H9 (cell line): ENCODE measurements around the gene HCK. TPM values are rescaled to one million over a fixed set of nuclear protein-coding genes. Genes with fewer than 3 reads are reported as not detected.

ENCODE experiments used
- DNase-seq: peaks from one replicate; pipeline ENCODE4 v3.0.0-alpha.2; 2017
- H2AFZ ChIP-seq: one replicate; pipeline ENCODE4 v1.6.1; 2013; ENCODE audit warnings: mild to moderate bottlenecking, low read length, control low read depth, moderate library complexity
- H2AK5ac ChIP-seq: 2 replicates; pipeline ENCODE4 v1.6.1; 2013; ENCODE audit warnings: low read length, control low read depth, mixed read lengths; ENCODE audit not compliant: insufficient read length
- H2BK120ac ChIP-seq: one replicate; pipeline ENCODE4 v1.6.1; 2013; ENCODE audit warnings: low read depth, mild to moderate bottlenecking, low read length, control low read depth, inconsistent platforms; ENCODE audit not compliant: poor library complexity, severe bottlenecking
- H2BK12ac ChIP-seq: 2 replicates; pipeline ENCODE4 v1.6.1; 2013; ENCODE audit warnings: low read length, control low read depth, mixed read lengths, low read depth; ENCODE audit not compliant: insufficient read length
- H2BK15ac ChIP-seq: 2 replicates; pipeline ENCODE4 v1.6.1; 2013; ENCODE audit warnings: low read depth, low read length, control low read depth
- H2BK20ac ChIP-seq: one replicate; pipeline ENCODE4 v1.6.1; 2013; ENCODE audit warnings: low read depth, mild to moderate bottlenecking, low read length, control low read depth, inconsistent platforms; ENCODE audit not compliant: poor library complexity, severe bottlenecking
- H2BK5ac ChIP-seq: 2 replicates; pipeline ENCODE4 v1.6.1; 2013; ENCODE audit warnings: low read length, control low read depth, mixed read lengths; ENCODE audit not compliant: insufficient read length
- H3K14ac ChIP-seq: 2 replicates; pipeline ENCODE4 v1.6.1; 2013; ENCODE audit warnings: low read length, control low read depth; ENCODE audit not compliant: insufficient read depth
- H3K18ac ChIP-seq: 2 replicates; pipeline ENCODE4 v1.6.1; 2013; ENCODE audit warnings: low read depth, mild to moderate bottlenecking, mixed read lengths, low read length, control low read depth; ENCODE audit not compliant: insufficient read length
- H3K23ac ChIP-seq: 2 replicates; pipeline ENCODE4 v1.6.1; 2013; ENCODE audit warnings: low read length, control low read depth, mixed read lengths, low read depth; ENCODE audit not compliant: insufficient read length
- H3K23me2 ChIP-seq: 2 replicates; pipeline ENCODE4 v1.6.1; 2013; ENCODE audit warnings: low read depth, mild to moderate bottlenecking, mixed read lengths, low read length, control low read depth; ENCODE audit not compliant: insufficient read length, poor library complexity, severe bottlenecking
- H3K27ac ChIP-seq: 2 replicates; pipeline ENCODE4 v1.5.1; 2013; ENCODE audit warnings: low read length, control low read depth, mixed read lengths, low read depth; ENCODE audit not compliant: insufficient read length
- H3K27me3 ChIP-seq: 2 replicates; pipeline ENCODE4 v1.6.1; 2013; ENCODE audit warnings: low read length, control low read depth, inconsistent platforms; ENCODE audit not compliant: insufficient read depth
- H3K4ac ChIP-seq: 2 replicates; pipeline ENCODE4 v1.6.1; 2013; ENCODE audit warnings: low read depth, mild to moderate bottlenecking, control low read depth, inconsistent platforms, low read length, moderate library complexity
- H3K4me1 ChIP-seq: 2 replicates; pipeline ENCODE4 v1.6.1; 2013; ENCODE audit warnings: low read length, control low read depth, inconsistent platforms; ENCODE audit not compliant: insufficient read depth
- H3K4me2 ChIP-seq: 2 replicates; pipeline ENCODE4 v1.6.1; 2013; ENCODE audit warnings: low read length, control low read depth, mixed read lengths; ENCODE audit not compliant: insufficient read length, insufficient read depth
- H3K56ac ChIP-seq: 2 replicates; pipeline ENCODE4 v1.6.1; 2013; ENCODE audit warnings: low read depth, mild to moderate bottlenecking, mixed read lengths, low read length, control low read depth; ENCODE audit not compliant: insufficient read length
- H3K79me1 ChIP-seq: 2 replicates; pipeline ENCODE4 v1.6.1; 2013; ENCODE audit warnings: low read depth, mild to moderate bottlenecking, moderate library complexity, low read length, control low read depth, inconsistent platforms; ENCODE audit not compliant: insufficient read depth, poor library complexity, severe bottlenecking
- H3K79me2 ChIP-seq: 2 replicates; pipeline ENCODE4 v1.6.1; 2013; ENCODE audit warnings: low read length, control low read depth, inconsistent platforms; ENCODE audit not compliant: insufficient read depth
- H3K9ac ChIP-seq: 2 replicates; pipeline ENCODE4 v1.6.1; 2013; ENCODE audit warnings: low read length, control low read depth, mixed read lengths; ENCODE audit not compliant: insufficient read length; ENCODE audit errors: extremely low read depth
- H3K9me3 ChIP-seq: one replicate; pipeline ENCODE4 v1.6.1; 2013; ENCODE audit warnings: low read depth, low read length, inconsistent platforms; ENCODE audit not compliant: control insufficient read depth
- H3T11ph ChIP-seq: one replicate; pipeline ENCODE4 v1.6.1; 2013; ENCODE audit warnings: mild to moderate bottlenecking, low read length, control low read depth, inconsistent platforms
- H4K20me1 ChIP-seq: one replicate; pipeline ENCODE4 v1.6.1; 2013; ENCODE audit not compliant: control insufficient read depth, insufficient read length, insufficient read depth
- H4K5ac ChIP-seq: 2 replicates; pipeline ENCODE4 v1.6.1; 2013; ENCODE audit warnings: low read depth, mild to moderate bottlenecking, mixed read lengths, low read length, control low read depth; ENCODE audit not compliant: insufficient read length
- H4K8ac ChIP-seq: replicated peaks from 2 replicates; pipeline ENCODE4 v1.6.1; 2013; ENCODE audit warnings: low read length, control low read depth, mixed read lengths, low read depth; ENCODE audit not compliant: insufficient read length
- H4K91ac ChIP-seq: 2 replicates; pipeline ENCODE4 v1.6.1; 2013; ENCODE audit warnings: low read depth, mild to moderate bottlenecking, moderate library complexity, mixed read lengths, low read length, control low read depth; ENCODE audit not compliant: insufficient read length
- H3K27ac Mint-ChIP-seq, 3 experiments: 2 replicates in 2 of 3; 3 replicates in 1 of 3; pipeline ENCODE4 v1.8.0; 2020 to 2021; ENCODE audit warnings: mixed read lengths in 3 of 3, mild to moderate bottlenecking in 1 of 3, moderate library complexity in 1 of 3
- H3K27me3 Mint-ChIP-seq: 2 replicates; pipeline ENCODE4 v1.8.0; 2021; ENCODE audit warnings: low read depth, mild to moderate bottlenecking, moderate library complexity, mixed read lengths
- H3K36me3 Mint-ChIP-seq, 3 experiments: 2 replicates in 2 of 3; 3 replicates in 1 of 3; pipeline ENCODE4 v1.8.0; 2020 to 2021; ENCODE audit warnings: low read depth in 3 of 3, mixed read lengths in 3 of 3; ENCODE audit not compliant: insufficient read depth in 1 of 3
- H3K4me1 Mint-ChIP-seq, 2 experiments: 2 replicates each; pipeline ENCODE4 v1.8.0; 2020; ENCODE audit warnings: mixed read lengths in 2 of 2
- H3K4me3 Mint-ChIP-seq, 2 experiments: 2 replicates in 1 of 2; 3 replicates in 1 of 2; pipeline ENCODE4 v1.8.0; 2020 to 2021; ENCODE audit warnings: mild to moderate bottlenecking in 2 of 2, mixed read lengths in 2 of 2, moderate library complexity in 1 of 2
- H3K9me3 Mint-ChIP-seq, 2 experiments: 2 replicates in 1 of 2; 3 replicates in 1 of 2; pipeline ENCODE4 v1.8.0; 2020; ENCODE audit warnings: mild to moderate bottlenecking in 2 of 2, mixed read lengths in 2 of 2, moderate library complexity in 1 of 2
- CTCF ChIP-seq: fragments of 200-600 bp; sonication (generic); conservative IDR thresholded peaks from 3 replicates; pipeline ENCODE4 v1.8.0; 2021; ENCODE audit warnings: antibody characterized with exemption, mild to moderate bottlenecking
- WGBS: extraction: QIAGEN DNeasy Blood & Tissue Kit; methylation state at CpG from one replicate; pipeline ENCODE4 v1.1.7; 2013; ENCODE audit warnings: missing lambda C conversion rate, low lambda C conversion rate, mixed read lengths; ENCODE audit not compliant: insufficient read length; ENCODE audit errors: extremely low coverage; 5-methylcytosine and 5-hydroxymethylcytosine counted together
- total RNA-seq: library from RNA; stranded (reverse); gene quantifications from 2 replicates; pipeline ENCODE4 v1.2.1, GENCODE V29; 2021

The HCK gene
- total RNA-seq, 1 experiment from 2014 or later: 1.7 TPM

GRCh38 chr20:32067234-32067821 is 15.3 kb downstream of the HCK start:
- H3K4ac ChIP-seq: no peak overlapping the region
- H3K9me3 Mint-ChIP-seq: no peaks in the 10 kb centered on the region
- H2BK15ac ChIP-seq: no peak overlapping the region
- peak overlapping the region in 1 of 3 experiments; percentile 24; a peak in 2 of 7 replicates for H3K27ac Mint-ChIP-seq
- no peak overlapping the region for H3K56ac ChIP-seq
- H3K14ac ChIP-seq: no peak overlapping the region
- H3K4me1 Mint-ChIP-seq: peaks cover 20 to 32% of the 10 kb centered on the region in 2 experiments
- no peak overlapping the region for H3K18ac ChIP-seq
- no peak overlapping the region for H2BK120ac ChIP-seq
- H3K79me1 ChIP-seq: no peaks in the 10 kb centered on the region
- H3K4me2 ChIP-seq: no peak overlapping the region
- WGBS: no CpG with 5 or more reads among the region's 6 CpGs
- H3K36me3 Mint-ChIP-seq: no peaks in the 10 kb centered on the region
- DNase-seq: no peak
- no peak overlapping the region for H2AFZ ChIP-seq
- H2AK5ac ChIP-seq: no peak overlapping the region
- H3K23me2 ChIP-seq: no peaks in the 10 kb centered on the region
- H4K91ac ChIP-seq: no peak overlapping the region
- no peak overlapping the region for H3K9ac ChIP-seq
- no peak overlapping the region for H2BK20ac ChIP-seq
- H3K27ac ChIP-seq: no peak overlapping the region
- H3K4me3 Mint-ChIP-seq: no peak overlapping the region
- no peak overlapping the region for H3K23ac ChIP-seq
- H3K27me3 Mint-ChIP-seq: peaks cover 10% of the 10 kb centered on the region
- H3T11ph ChIP-seq: no peak overlapping the region
- no peaks in the 10 kb centered on the region for H3K27me3 ChIP-seq
- H3K9me3 ChIP-seq: no peaks in the 10 kb centered on the region
- no peak overlapping the region for H4K8ac ChIP-seq
- no peak overlapping the region for H4K5ac ChIP-seq
- no peaks in the 10 kb centered on the region for H3K4me1 ChIP-seq
- no peak overlapping the region for H2BK12ac ChIP-seq
- H2BK5ac ChIP-seq: no peak overlapping the region
- no peaks in the 10 kb centered on the region for H4K20me1 ChIP-seq
- TF ChIP-seq CTCF: no peak
- H3K79me2 ChIP-seq: no peaks in the 10 kb centered on the region
